Right atrium auricular region (tissue), 2 donors: ENCODE data around the gene SNX32. TPM values are rescaled to one million over a fixed set of nuclear protein-coding genes. Genes with fewer than 3 reads are reported as not detected.

Experiments used
- DNase-seq: peaks from one replicate; pipeline ENCODE4 v3.0.0-alpha.2; 2019; ENCODE audit warnings: low spot score
- H3K27ac ChIP-seq, 2 donors: fragments of 200-600 bp; sonication (generic); 1 replicate in 1 of 2; 2 replicates in 1 of 2; pipeline ENCODE4 v1.5.1; 2016 to 2019
- H3K27me3 ChIP-seq, 2 donors: fragments of 200-600 bp; sonication (generic); one replicate each; pipeline versions ENCODE4 v1.5.1 to v1.6.0; 2017 to 2019
- H3K36me3 ChIP-seq: fragments of 200-600 bp; sonication (generic); one replicate; pipeline ENCODE4 v1.5.1; 2016
- H3K4me1 ChIP-seq, 2 donors: fragments of 200-600 bp; sonication (generic); one replicate each; pipeline versions ENCODE4 v1.5.1 to v1.6.0; 2017 to 2019
- H3K4me3 ChIP-seq, 2 donors: fragments of 200-600 bp; sonication (generic); 1 replicate in 1 of 2; 2 replicates in 1 of 2; pipeline ENCODE4 v1.5.1; 2017 to 2019; ENCODE audit warnings: mild to moderate bottlenecking in 1 of 2, moderate library complexity in 1 of 2
- H3K9me3 ChIP-seq, 2 donors: fragments of 200-600 bp; sonication (generic); one replicate each; pipeline ENCODE4 v1.5.1; 2019
- CTCF ChIP-seq, 2 donors: fragments of 200-600 bp; sonication (generic); IDR thresholded peaks; one replicate each; pipeline ENCODE4 v1.5.1; 2019; ENCODE audit warnings: antibody characterized with exemption in 2 of 2
- total RNA-seq, 2 donors: library from RNA; depleted of rRNA; stranded (reverse); fragments of >200 nt; gene quantifications; one replicate each; pipeline ENCODE4 v1.1.0, GENCODE V29; 2016

Gene SNX32
- total RNA-seq, 2 donors from 2014 or later, result 0.20 to 0.37 TPM

- Histone ChIP-seq H3K9me3 (no peaks in the 10 kb centered on the region), H3K4me1 (peaks cover 0 to 35% of the 10 kb centered on the region in 2 donors), H3K4me3 (peak overlapping the region; percentile 60 to 61), H3K36me3 (peaks cover 7% of the 10 kb centered on the region), H3K27me3 (no peaks in the 10 kb centered on the region), H3K27ac (peak overlapping the region; percentile 89 to 97)
- no peak for TF ChIP-seq CTCF (IDR thresholded peaks at IDR 0.05)
- DNase-seq, result peak; percentile 95
Measured at GRCh38 chr11:65873318-65874156, 39.8 kb downstream of the SNX32 start.

GRCh38 chr11:65879617-65880016 lies 45.9 kb downstream of the SNX32 start, which contains the start of gene CTSW:
CTSW (plus strand) TSS chr11:65879837; CDS start chr11:65879855, 18 bp downstream.
- TF ChIP-seq CTCF (IDR thresholded peaks at IDR 0.05), result no peak
- H3K9me3 ChIP-seq, result no peaks in the 10 kb centered on the region
- peaks cover 19% of the 10 kb centered on the region for H3K36me3 ChIP-seq
- H3K4me1 ChIP-seq, result peaks cover 0 to 5% of the 10 kb centered on the region in 2 donors
- no peaks in the 10 kb centered on the region for H3K27me3 ChIP-seq
- no peak within 1 kb of the TSS for H3K27ac ChIP-seq
- no peak for DNase-seq
- H3K4me3 ChIP-seq, result no peak within 1 kb of the TSS

GRCh38 chr11:65880027-65880426 lies 46.3 kb downstream of the SNX32 start:
- Histone ChIP-seq H3K27ac (no peak overlapping the region), H3K4me1 (peaks cover 0 to 9% of the 10 kb centered on the region in 2 donors), H3K9me3 (no peaks in the 10 kb centered on the region), H3K36me3 (peaks cover 22% of the 10 kb centered on the region), H3K27me3 (no peaks in the 10 kb centered on the region), H3K4me3 (no peak overlapping the region)
- TF ChIP-seq CTCF (IDR thresholded peaks at IDR 0.05), result no peak
- DNase-seq, result no peak

GRCh38 chr11:65880844-65881421 lies 47.2 kb downstream of the SNX32 start:
- Histone ChIP-seq H3K4me3 (no peak overlapping the region), H3K4me1 (peaks cover 0 to 10% of the 10 kb centered on the region in 2 donors), H3K36me3 (peaks cover 26% of the 10 kb centered on the region), H3K27me3 (no peaks in the 10 kb centered on the region), H3K9me3 (no peaks in the 10 kb centered on the region), H3K27ac (no peak overlapping the region)
- no peak for TF ChIP-seq CTCF (IDR thresholded peaks at IDR 0.05)
- no peak for DNase-seq

GRCh38 chr11:65882120-65883057 lies 48.6 kb downstream of the SNX32 start:
- no peak overlapping the region for H3K27ac ChIP-seq
- DNase-seq, result no peak
- no peak overlapping the region for H3K4me3 ChIP-seq
- peaks cover 0 to 19% of the 10 kb centered on the region in 2 donors for H3K4me1 ChIP-seq
- no peaks in the 10 kb centered on the region for H3K9me3 ChIP-seq
- TF ChIP-seq CTCF (IDR thresholded peaks at IDR 0.05), result no peak
- peaks cover 30% of the 10 kb centered on the region for H3K36me3 ChIP-seq
- H3K27me3 ChIP-seq, result no peaks in the 10 kb centered on the region
